Measurements from ENCODE around the gene CACNA2D3.
"Not testable (repeated sequence)": the region's sequence is repeated elsewhere in the genome, so short reads cannot be mapped to it uniquely, and the experiment has no call there.

Gene CACNA2D3

GRCh38 chr3:54464554-54464953 is 342.2 kb downstream of the CACNA2D3 start:
- DNase-seq (ENCODE audit: low read depth) = not testable (repeated sequence)

- DNase-seq (ENCODE audit: low read depth) = no peak
Measured at GRCh38 chr3:54476891-54477290, 354.5 kb downstream of the CACNA2D3 start.

- no peak for DNase-seq (ENCODE audit: low read depth)
Measured at GRCh38 chr3:54481606-54482365, 359.4 kb downstream of the CACNA2D3 start.

- no peak for DNase-seq (ENCODE audit: low read depth)
Measured at GRCh38 chr3:54484334-54484733, 362.0 kb downstream of the CACNA2D3 start.

- DNase-seq (ENCODE audit: low read depth) = no peak
Measured at GRCh38 chr3:54486317-54486716, 364.0 kb downstream of the CACNA2D3 start.

GRCh38 chr3:54488297-54488696 is 365.9 kb downstream of the CACNA2D3 start:
- DNase-seq (ENCODE audit: low read depth) = no peak

GRCh38 chr3:54494209-54494608 is 371.9 kb downstream of the CACNA2D3 start:
- DNase-seq (ENCODE audit: low read depth) = no peak

GRCh38 chr3:54506603-54507002 is 384.3 kb downstream of the CACNA2D3 start:
- DNase-seq (ENCODE audit: low read depth) = no peak

GRCh38 chr3:54507876-54508460 is 385.6 kb downstream of the CACNA2D3 start:
- no peak for DNase-seq (ENCODE audit: low read depth)

- DNase-seq (ENCODE audit: low read depth) = no peak
Measured at GRCh38 chr3:54510506-54510905, 388.2 kb downstream of the CACNA2D3 start.

GRCh38 chr3:54511766-54512365 is 389.5 kb downstream of the CACNA2D3 start:
- DNase-seq (ENCODE audit: low read depth) = no peak

- no peak for DNase-seq (ENCODE audit: low read depth)
Measured at GRCh38 chr3:54514006-54514405, 391.7 kb downstream of the CACNA2D3 start.

- DNase-seq (ENCODE audit: low read depth) = no peak
Measured at GRCh38 chr3:54514416-54514815, 392.1 kb downstream of the CACNA2D3 start.

GRCh38 chr3:54515441-54516213 is 393.3 kb downstream of the CACNA2D3 start:
- no peak for DNase-seq (ENCODE audit: low read depth)

GRCh38 chr3:54517424-54517823 is 395.1 kb downstream of the CACNA2D3 start:
- DNase-seq (ENCODE audit: low read depth) = no peak

- no peak for DNase-seq (ENCODE audit: low read depth)
Measured at GRCh38 chr3:54518011-54518675, 395.8 kb downstream of the CACNA2D3 start.

GRCh38 chr3:54519493-54519892 is 397.1 kb downstream of the CACNA2D3 start:
- no peak for DNase-seq (ENCODE audit: low read depth)

- no peak for DNase-seq (ENCODE audit: low read depth)
Measured at GRCh38 chr3:54520060-54520459, 397.7 kb downstream of the CACNA2D3 start.

- DNase-seq (ENCODE audit: low read depth) = no peak
Measured at GRCh38 chr3:54527521-54527920, 405.2 kb downstream of the CACNA2D3 start.

- peak; percentile 3 for DNase-seq (ENCODE audit: low read depth)
Measured at GRCh38 chr3:54527953-54528352, 405.6 kb downstream of the CACNA2D3 start.

GRCh38 chr3:54528668-54529067 is 406.3 kb downstream of the CACNA2D3 start:
- DNase-seq (ENCODE audit: low read depth) = no peak

GRCh38 chr3:54530091-54530490 is 407.7 kb downstream of the CACNA2D3 start:
- DNase-seq (ENCODE audit: low read depth) = no peak

Data from iris pigment epithelial cell (primary cell).